Ascending aorta (tissue), 2 donors: ENCODE results near the gene DLG1. TPM values are rescaled to one million over a fixed set of nuclear protein-coding genes. Genes with fewer than 3 reads are reported as not detected.
"Not testable (repeated sequence)": the region's sequence is repeated elsewhere in the genome, so short reads cannot be mapped to it uniquely, and the experiment has no call there.

Source experiments
- DNase-seq, 2 donors: peaks; one replicate each; pipeline ENCODE4 v3.0.0-alpha.2; 2019; ENCODE audit warnings: low spot score in 2 of 2
- H3K27ac ChIP-seq, 2 donors: fragments of 200-600 bp; sonication (generic); one replicate each; pipeline ENCODE4 v1.5.1; 2016 to 2017; ENCODE audit warnings: mild to moderate bottlenecking in 1 of 2
- H3K27me3 ChIP-seq: fragments of 200-600 bp; sonication (generic); one replicate; pipeline ENCODE4 v1.5.1; 2017
- H3K36me3 ChIP-seq, 2 donors: fragments of 200-600 bp; sonication (generic); one replicate each; pipeline ENCODE4 v1.5.1; 2016
- H3K4me1 ChIP-seq, 2 donors: fragments of 200-600 bp; sonication (generic); one replicate each; pipeline ENCODE4 v1.5.1; 2016 to 2017; ENCODE audit warnings: mild to moderate bottlenecking in 1 of 2
- H3K4me3 ChIP-seq, 2 donors: fragments of 200-600 bp; sonication (generic); one replicate each; pipeline ENCODE4 v1.5.1; 2016 to 2017; ENCODE audit warnings: mild to moderate bottlenecking in 1 of 2
- H3K9me3 ChIP-seq, 2 donors: fragments of 200-600 bp; sonication (generic); one replicate each; pipeline ENCODE4 v1.5.1; 2016
- CTCF ChIP-seq, 3 experiments: fragments of 200-600 bp in 2 of 3; fragments of 450-650 bp in 1 of 3; sonication (generic) in 2 of 3; IDR thresholded peaks; one replicate each; pipeline ENCODE4 v1.5.1; 2016 to 2019; ENCODE audit warnings: antibody characterized with exemption in 3 of 3, mild to moderate bottlenecking in 1 of 3, moderate library complexity in 1 of 3
- intact Hi-C: fragments of 100-400 bp; cut with DNase I; formaldehyde crosslinking; loops from one replicate; pipeline ENCODE4 v1.15.1; 2023
- total RNA-seq: library from RNA; depleted of rRNA; stranded (reverse); fragments of >200 nt; gene quantifications from one replicate; pipeline ENCODE4 v1.1.0, GENCODE V29; 2016

The DLG1 gene
- total RNA-seq, 1 donor from 2014 or later = 31.0 TPM

DNA sequence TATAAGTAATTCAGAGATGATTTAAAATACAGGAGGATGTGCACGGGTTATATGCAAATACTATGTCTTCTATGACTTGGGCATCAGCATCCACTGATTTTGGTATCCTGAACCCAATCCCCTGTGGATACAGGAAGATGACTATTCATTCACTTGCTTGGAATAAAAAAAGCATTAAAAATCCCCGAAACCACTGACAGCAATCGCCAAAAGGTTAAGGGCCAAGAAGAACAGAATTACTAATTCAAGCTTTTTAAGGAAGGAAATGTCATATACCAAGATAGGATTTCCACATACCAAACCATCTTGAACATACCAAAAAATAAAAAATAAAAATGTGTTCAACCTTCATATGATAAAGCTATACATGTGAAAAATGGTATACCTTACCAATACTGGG is 93.7 kb downstream of the DLG1 start:
- intact Hi-C loops = no loop called here
- Histone ChIP-seq H3K4me3 (no peak overlapping the region), H3K36me3 (no peaks in the 10 kb centered on the region), H3K27me3 (no peaks in the 10 kb centered on the region), H3K27ac (no peak overlapping the region), H3K4me1 (peaks cover 0 to 6% of the 10 kb centered on the region in 2 donors), H3K9me3 (no peaks in the 10 kb centered on the region)
- no peak for TF ChIP-seq CTCF (IDR thresholded peaks at IDR 0.05)
- DNase-seq = no peak

- H3K36me3 ChIP-seq = no peaks in the 10 kb centered on the region
- no peaks in the 10 kb centered on the region for H3K27me3 ChIP-seq
- H3K9me3 ChIP-seq = no peaks in the 10 kb centered on the region
- no peak for TF ChIP-seq CTCF (IDR thresholded peaks at IDR 0.05)
- DNase-seq = no peak
- no peak overlapping the region for H3K4me3 ChIP-seq
- intact Hi-C loops = no loop called here
- H3K4me1 ChIP-seq = peaks cover 0 to 6% of the 10 kb centered on the region in 2 donors
- no peak overlapping the region for H3K27ac ChIP-seq
Measured at GRCh38 chr3:197203714-197204146, 94.7 kb downstream of the DLG1 start.

- no peak for TF ChIP-seq CTCF (IDR thresholded peaks at IDR 0.05)
- no peaks in the 10 kb centered on the region for H3K9me3 ChIP-seq
- intact Hi-C loops = no loop called here
- DNase-seq = no peak
- H3K27ac ChIP-seq = no peak overlapping the region
- H3K4me3 ChIP-seq = no peak overlapping the region
- peaks cover 0 to 6% of the 10 kb centered on the region in 2 donors for H3K4me1 ChIP-seq
- no peaks in the 10 kb centered on the region for H3K27me3 ChIP-seq
- no peaks in the 10 kb centered on the region for H3K36me3 ChIP-seq
Measured at GRCh38 chr3:197202694-197203093, 95.7 kb downstream of the DLG1 start.

- intact Hi-C loops = no loop called here
- Histone ChIP-seq H3K4me3 (no peak overlapping the region), H3K27me3 (no peaks in the 10 kb centered on the region), H3K4me1 (peaks cover 0 to 6% of the 10 kb centered on the region in 2 donors), H3K27ac (no peak overlapping the region), H3K9me3 (no peaks in the 10 kb centered on the region), H3K36me3 (no peaks in the 10 kb centered on the region)
- DNase-seq = no peak
- TF ChIP-seq CTCF (IDR thresholded peaks at IDR 0.05) = no peak
Measured at GRCh38 chr3:197201791-197202452, 96.5 kb downstream of the DLG1 start.

DNA sequence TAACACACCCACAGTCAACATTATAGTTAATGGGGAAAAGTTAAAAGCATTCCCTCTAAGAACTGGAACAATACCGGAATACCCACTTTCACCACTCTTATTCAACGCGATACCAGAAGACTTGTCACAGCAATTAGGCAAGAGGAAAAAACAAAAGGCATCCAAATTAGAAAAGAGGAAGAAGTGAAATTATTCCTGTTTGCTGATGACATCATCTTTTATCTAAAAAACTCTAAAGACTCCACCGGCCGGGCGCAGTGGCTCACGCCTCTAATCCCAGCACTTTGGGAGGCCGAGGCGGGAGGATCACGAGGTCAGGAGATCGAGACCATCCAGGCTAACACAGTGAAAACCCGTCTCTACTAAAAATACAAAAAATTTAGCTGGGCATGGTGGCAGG is 97.6 kb downstream of the DLG1 start:
- intact Hi-C loops, H3K36me3 ChIP-seq, H3K27ac ChIP-seq, H3K9me3 ChIP-seq, H3K4me1 ChIP-seq, H3K27me3 ChIP-seq, H3K4me3 ChIP-seq, DNase-seq: not testable (repeated sequence)

DNA sequence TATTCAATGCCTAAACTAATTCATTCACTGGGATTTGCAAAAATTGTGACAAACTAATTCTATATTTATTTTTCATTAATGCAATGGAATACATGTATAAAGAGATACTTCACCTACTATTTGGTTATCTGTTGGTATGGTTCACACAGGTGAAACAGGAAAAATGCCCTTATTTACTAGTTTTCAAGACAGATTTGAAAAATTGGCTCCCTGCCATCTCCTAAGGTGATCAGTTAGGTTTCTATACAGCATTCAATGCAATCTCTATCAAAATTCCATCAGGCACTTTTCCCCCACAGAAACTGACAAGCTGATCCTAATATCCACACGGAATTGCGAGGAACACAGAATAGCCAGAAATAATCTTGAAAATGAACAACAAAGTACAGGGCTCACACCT is 101.1 kb downstream of the DLG1 start:
- no peak overlapping the region for H3K27ac ChIP-seq
- no peak for DNase-seq
- H3K27me3 ChIP-seq = no peaks in the 10 kb centered on the region
- intact Hi-C loops = no loop called here
- H3K4me3 ChIP-seq = no peak overlapping the region
- no peaks in the 10 kb centered on the region for H3K36me3 ChIP-seq
- no peak for TF ChIP-seq CTCF (IDR thresholded peaks at IDR 0.05)
- H3K9me3 ChIP-seq = no peaks in the 10 kb centered on the region
- no peaks in the 10 kb centered on the region for H3K4me1 ChIP-seq
